Activated naive CD4-positive, alpha-beta T cell treated with anti-CD3 and anti-CD28 coated beads for 36 hours (primary cell): ENCODE data around the gene DNAH2. TPM values are rescaled to one million over a fixed set of nuclear protein-coding genes. Genes with fewer than 3 reads are reported as not detected.

Experiments used
- CTCF ChIA-PET: fragments of 350-600 bp; sonication (Branson Sonifier 250); formaldehyde crosslinking; loops from one replicate; lab custom pipeline; 2021; ENCODE audit warnings: antibody characterized with exemption; lab: Charles Lee
- DNase-seq: peaks from one replicate; pipeline ENCODE4 v3.0.0-alpha.2; 2020
- H3K27ac Mint-ChIP-seq: one replicate; pipeline ENCODE4 v1.8.0; 2021; ENCODE audit warnings: mild to moderate bottlenecking, mixed read lengths
- H3K27me3 Mint-ChIP-seq: one replicate; pipeline ENCODE4 v1.8.0; 2021; ENCODE audit warnings: low read depth, mixed read lengths
- H3K36me3 Mint-ChIP-seq: one replicate; pipeline ENCODE4 v1.8.0; 2021; ENCODE audit warnings: low read depth, mixed read lengths
- H3K4me1 Mint-ChIP-seq: one replicate; pipeline ENCODE4 v1.8.0; 2021; ENCODE audit warnings: low read depth, mixed read lengths
- H3K4me3 Mint-ChIP-seq: one replicate; pipeline ENCODE4 v1.8.0; 2021; ENCODE audit warnings: mild to moderate bottlenecking, moderate library complexity, mixed read lengths
- H3K9me3 Mint-ChIP-seq: one replicate; pipeline ENCODE4 v1.8.0; 2021; ENCODE audit warnings: mixed read lengths
- intact Hi-C: fragments of 100-400 bp; cut with micrococcal nuclease; formaldehyde crosslinking; loops from one replicate; pipeline ENCODE4 v1.15.1; 2023
- total RNA-seq, 2 experiments: library from RNA; stranded (reverse); gene quantifications; one replicate each; pipeline ENCODE4 v1.2.3, GENCODE V29; 2021

DNAH2 gene
- total RNA-seq, 2 experiments from 2014 or later, result not detected

GRCh38 chr17:7705269-7706255, 12.0 kb upstream of the DNAH2 start:
- no peak for DNase-seq
- no peak overlapping the region for H3K4me3 Mint-ChIP-seq
- CTCF ChIA-PET, result interaction anchor here (1.0 to 1.3 kb wide), 3 partner anchors 11 to 37 kb away, joined by 3 to 4 read pairs (median 3); no protein-coding TSS in a partner anchor
- no peak overlapping the region for H3K27ac Mint-ChIP-seq
- H3K27me3 Mint-ChIP-seq, result peaks cover 48% of the 10 kb centered on the region
- no peaks in the 10 kb centered on the region for H3K9me3 Mint-ChIP-seq
- peaks cover 17% of the 10 kb centered on the region for H3K4me1 Mint-ChIP-seq
- intact Hi-C loops, result no loop called here
- H3K36me3 Mint-ChIP-seq, result peaks cover 22% of the 10 kb centered on the region

- DNase-seq, result no peak
- no peak overlapping the region for H3K27ac Mint-ChIP-seq
- H3K9me3 Mint-ChIP-seq, result no peaks in the 10 kb centered on the region
- H3K36me3 Mint-ChIP-seq, result peaks cover 11% of the 10 kb centered on the region
- CTCF ChIA-PET, result interaction anchor here (0.6 to 1.3 kb wide), 5 partner anchors 9 to 229 kb away, joined by 3 to 4 read pairs (median 3); no protein-coding TSS in a partner anchor
- H3K27me3 Mint-ChIP-seq, result peaks cover 54% of the 10 kb centered on the region
- intact Hi-C loops, result no loop called here
- no peak overlapping the region for H3K4me3 Mint-ChIP-seq
- peaks cover 17% of the 10 kb centered on the region for H3K4me1 Mint-ChIP-seq
These were observed 10.8 kb upstream of the DNAH2 start for GRCh38 chr17:7706631-7707354.

DNA sequence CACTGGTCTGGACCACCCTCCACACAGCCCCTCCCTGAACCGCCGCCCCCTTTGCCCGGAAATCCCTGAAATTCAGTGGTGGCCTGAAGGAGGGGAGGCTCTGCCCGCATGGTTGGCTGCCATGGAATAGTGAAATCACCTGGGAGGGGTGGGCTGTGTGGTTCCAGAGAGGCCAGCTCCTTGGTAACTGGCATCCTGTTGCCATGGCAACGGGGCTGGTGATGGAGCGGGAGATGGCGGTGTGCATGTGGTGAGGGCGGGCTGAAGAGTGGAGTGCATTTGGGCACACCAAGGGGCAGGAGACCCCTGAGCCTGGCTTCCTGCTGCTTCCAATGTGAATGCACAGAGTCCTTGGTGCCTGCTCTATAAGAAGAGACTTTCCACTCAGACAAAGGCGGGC, 10.1 kb upstream of the DNAH2 start:
- Mint-ChIP-seq H3K27ac (no peak overlapping the region), H3K4me1 (peaks cover 17% of the 10 kb centered on the region), H3K36me3 (peaks cover 7% of the 10 kb centered on the region), H3K9me3 (no peaks in the 10 kb centered on the region), H3K27me3 (peaks cover 56% of the 10 kb centered on the region), H3K4me3 (no peak overlapping the region)
- CTCF ChIA-PET, result interaction anchor here (1.3 kb wide), 1 partner anchor 35 kb away, joined by 4 read pairs; no protein-coding TSS in a partner anchor
- no peak for DNase-seq
- intact Hi-C loops, result no loop called here

DNA sequence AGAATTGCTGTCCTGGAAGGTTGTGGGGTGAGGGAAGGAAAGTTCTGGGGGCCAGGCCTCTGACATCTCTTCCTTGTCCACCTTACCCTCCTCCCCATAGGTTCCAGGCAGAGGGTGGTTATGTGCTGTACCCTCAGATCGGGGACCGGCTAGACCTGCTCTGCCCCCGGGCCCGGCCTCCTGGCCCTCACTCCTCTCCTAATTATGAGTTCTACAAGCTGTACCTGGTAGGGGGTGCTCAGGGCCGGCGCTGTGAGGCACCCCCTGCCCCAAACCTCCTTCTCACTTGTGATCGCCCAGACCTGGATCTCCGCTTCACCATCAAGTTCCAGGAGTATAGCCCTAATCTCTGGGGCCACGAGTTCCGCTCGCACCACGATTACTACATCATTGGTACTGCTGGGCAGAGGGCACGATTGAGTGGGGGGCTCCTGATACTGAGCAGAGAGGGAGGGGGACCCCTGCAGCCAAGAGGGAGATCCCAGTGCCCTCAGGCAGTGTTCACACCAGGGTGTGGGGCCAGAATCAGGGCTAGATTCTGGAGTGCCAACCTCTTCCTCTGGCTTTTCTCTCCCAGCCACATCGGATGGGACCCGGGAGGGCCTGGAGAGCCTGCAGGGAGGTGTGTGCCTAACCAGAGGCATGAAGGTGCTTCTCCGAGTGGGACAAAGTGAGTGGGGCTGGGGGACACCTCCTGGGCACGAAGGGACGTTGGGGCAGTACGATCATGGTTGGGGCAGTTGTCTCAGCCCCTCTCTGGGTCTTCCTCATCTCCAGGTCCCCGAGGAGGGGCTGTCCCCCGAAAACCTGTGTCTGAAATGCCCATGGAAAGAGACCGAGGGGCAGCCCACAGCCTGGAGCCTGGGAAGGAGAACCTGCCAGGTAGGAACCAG, 9.4 kb upstream of the DNAH2 start:
- no peak overlapping the region for H3K27ac Mint-ChIP-seq
- H3K4me3 Mint-ChIP-seq, result no peak overlapping the region
- peaks cover 61% of the 10 kb centered on the region for H3K27me3 Mint-ChIP-seq
- DNase-seq, result no peak
- no peaks in the 10 kb centered on the region for H3K9me3 Mint-ChIP-seq
- H3K4me1 Mint-ChIP-seq, result peaks cover 17% of the 10 kb centered on the region
- H3K36me3 Mint-ChIP-seq, result peaks cover 2% of the 10 kb centered on the region
- intact Hi-C loops, result no loop called here
- CTCF ChIA-PET, result no interaction called here

GRCh38 chr17:7709031-7709430, 8.5 kb upstream of the DNAH2 start:
- intact Hi-C loops, result no loop called here
- Mint-ChIP-seq H3K27ac (no peak overlapping the region), H3K4me1 (peaks cover 17% of the 10 kb centered on the region)

GRCh38 chr17:7710301-7710700, 7.2 kb upstream of the DNAH2 start:
- H3K9me3 Mint-ChIP-seq, result no peaks in the 10 kb centered on the region
- intact Hi-C loops, result no loop called here
- CTCF ChIA-PET, result no interaction called here
- H3K36me3 Mint-ChIP-seq, result no peaks in the 10 kb centered on the region
- peaks cover 60% of the 10 kb centered on the region for H3K27me3 Mint-ChIP-seq
- no peak for DNase-seq
- H3K4me3 Mint-ChIP-seq, result no peak overlapping the region
- no peak overlapping the region for H3K27ac Mint-ChIP-seq
- H3K4me1 Mint-ChIP-seq, result peaks cover 10% of the 10 kb centered on the region

More at GRCh38 chr17:7709031-7709430, 8.5 kb upstream of the DNAH2 start:
- H3K9me3 Mint-ChIP-seq, result no peaks in the 10 kb centered on the region
- H3K36me3 Mint-ChIP-seq, result no peaks in the 10 kb centered on the region
- H3K4me3 Mint-ChIP-seq, result no peak overlapping the region
- H3K27me3 Mint-ChIP-seq, result peaks cover 60% of the 10 kb centered on the region
- DNase-seq, result no peak
- CTCF ChIA-PET, result interaction anchor here (0.5 kb wide), 1 partner anchor 18 kb away, joined by 5 read pairs; no protein-coding TSS in a partner anchor

- H3K9me3 Mint-ChIP-seq, result no peaks in the 10 kb centered on the region
These were observed 6.3 kb upstream of the DNAH2 start for GRCh38 chr17:7711051-7711755.

DNA sequence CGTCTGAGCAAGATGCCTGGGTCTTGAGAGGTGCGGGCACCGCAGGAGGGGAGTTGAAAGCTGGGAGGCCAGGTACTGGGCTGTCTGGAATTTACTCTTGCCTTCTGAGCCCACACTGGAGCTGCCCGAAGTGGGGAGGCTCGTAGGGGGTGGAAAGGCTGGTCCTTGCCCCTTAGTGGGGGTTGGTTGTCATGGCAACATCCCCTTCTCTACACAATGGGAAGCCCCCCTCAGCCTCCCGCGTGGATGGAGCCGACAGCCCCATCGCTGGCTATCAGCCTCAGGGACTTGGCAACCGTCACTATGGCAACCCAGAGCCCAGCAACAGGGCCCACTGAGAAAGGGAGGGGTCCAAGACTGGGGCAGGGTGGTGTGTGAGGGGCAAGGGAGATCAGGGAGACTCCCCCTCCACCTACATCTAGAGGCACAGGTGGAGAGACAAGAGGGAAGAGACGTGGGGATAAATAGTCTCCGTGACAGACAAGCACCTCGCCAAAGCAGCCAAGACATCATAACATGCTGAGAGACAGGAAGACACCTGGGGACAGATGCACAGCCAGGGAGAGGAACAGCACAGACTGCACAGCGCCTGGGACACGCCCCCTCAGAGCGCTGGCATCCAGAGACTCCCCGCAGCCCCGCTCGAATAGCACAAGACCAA, 5.3 kb upstream of the DNAH2 start:
- CTCF ChIA-PET, result no interaction called here
- H3K4me3 Mint-ChIP-seq, result no peak overlapping the region
- intact Hi-C loops, result no loop called here
- DNase-seq, result no peak
- H3K9me3 Mint-ChIP-seq, result no peaks in the 10 kb centered on the region
- H3K36me3 Mint-ChIP-seq, result no peaks in the 10 kb centered on the region
- peaks cover 6% of the 10 kb centered on the region for H3K4me1 Mint-ChIP-seq
- no peak overlapping the region for H3K27ac Mint-ChIP-seq
- H3K27me3 Mint-ChIP-seq, result peaks cover 60% of the 10 kb centered on the region

More at GRCh38 chr17:7711051-7711755, 6.3 kb upstream of the DNAH2 start:
- DNase-seq, result peak; percentile 22
- Mint-ChIP-seq H3K4me3 (no peak overlapping the region), H3K27ac (no peak overlapping the region), H3K27me3 (peaks cover 62% of the 10 kb centered on the region), H3K36me3 (no peaks in the 10 kb centered on the region), H3K4me1 (peaks cover 6% of the 10 kb centered on the region)
- intact Hi-C loops, result no loop called here
- CTCF ChIA-PET, result interaction anchor here (0.6 kb wide), 1 partner anchor 340 kb away, joined by 3 read pairs; no protein-coding TSS in a partner anchor

DNA sequence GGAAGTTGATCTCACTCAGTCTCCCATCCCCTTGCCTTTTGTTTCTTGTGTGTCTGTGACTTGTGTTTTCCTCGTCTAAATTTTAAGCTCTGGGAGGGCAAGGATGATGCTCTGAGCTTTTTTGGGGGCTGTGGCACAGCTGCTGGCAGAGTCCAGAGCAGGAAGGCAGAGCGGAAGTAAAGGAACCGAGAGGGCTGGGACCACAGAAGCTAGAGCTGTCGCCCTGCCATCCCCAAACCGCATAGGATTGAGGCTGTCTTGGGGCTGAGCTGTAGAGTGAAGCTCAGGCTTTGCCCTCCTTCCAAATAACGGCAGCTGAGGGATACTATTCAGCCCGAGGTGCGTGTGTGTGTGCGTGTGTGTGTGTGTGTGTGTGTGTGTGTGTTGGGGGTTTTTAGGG, 3.8 kb upstream of the DNAH2 start:
- CTCF ChIA-PET, result interaction anchor here (0.7 to 1.1 kb wide), 5 partner anchors 10 to 218 kb away, joined by 3 to 5 read pairs (median 3); partner anchors contain the start of genes CNTROB, TRAPPC1 and WRAP53
- H3K9me3 Mint-ChIP-seq, result no peaks in the 10 kb centered on the region
- peaks cover 61% of the 10 kb centered on the region for H3K27me3 Mint-ChIP-seq
- no peak for DNase-seq
- no peaks in the 10 kb centered on the region for H3K36me3 Mint-ChIP-seq
- H3K4me1 Mint-ChIP-seq, result peaks cover 11% of the 10 kb centered on the region
- H3K4me3 Mint-ChIP-seq, result no peak overlapping the region
- intact Hi-C loops, result no loop called here
- no peak overlapping the region for H3K27ac Mint-ChIP-seq

DNA sequence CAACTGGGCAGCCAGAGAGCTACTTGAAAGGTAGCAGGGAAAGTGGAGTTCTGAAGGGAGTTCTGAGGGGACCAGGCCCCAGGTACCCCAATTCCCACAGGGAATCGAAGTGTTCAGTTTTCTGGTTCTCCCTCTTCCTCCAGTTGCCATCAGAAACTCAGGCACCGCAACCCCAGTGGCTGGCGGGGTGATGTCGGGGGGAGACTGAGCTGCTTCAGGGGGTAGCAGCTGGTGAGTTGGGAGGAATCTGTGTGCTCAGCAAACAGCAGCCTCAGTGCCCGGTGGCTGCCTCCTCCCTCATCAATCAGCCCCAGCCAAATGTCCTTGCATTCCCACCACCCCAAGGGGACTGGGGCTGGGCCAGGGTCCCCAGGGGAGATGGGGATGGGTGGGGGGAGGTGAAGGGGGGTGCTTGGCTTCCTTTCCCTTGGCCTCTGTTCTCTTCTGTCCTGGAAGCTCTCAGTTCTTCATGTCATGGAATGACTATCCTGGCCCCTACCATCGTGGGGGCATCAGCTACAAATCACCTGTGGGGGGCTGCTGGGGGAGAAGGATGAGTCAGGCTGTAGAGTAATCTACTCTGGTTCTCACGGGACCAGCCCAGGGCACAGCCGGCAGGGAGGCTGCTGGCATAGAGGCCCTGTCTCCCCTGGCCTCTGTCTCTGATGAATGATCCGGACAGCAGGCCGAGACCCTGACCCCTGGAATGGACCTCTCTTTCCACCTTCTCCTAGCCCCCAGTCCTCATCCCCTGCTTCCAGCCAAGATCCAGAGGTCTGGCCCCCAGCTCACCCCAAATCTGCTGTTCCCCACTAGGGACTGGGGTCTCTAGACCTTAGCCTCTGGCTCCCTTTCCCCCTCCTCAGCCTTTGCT, 2.6 kb upstream of the DNAH2 start:
- H3K4me1 Mint-ChIP-seq, result peaks cover 11% of the 10 kb centered on the region
- intact Hi-C loops, result loop anchor here (5.0 kb wide), 1 partner anchor 63 kb away; the partner anchor contains the start of gene ATP1B2
- H3K9me3 Mint-ChIP-seq, result no peaks in the 10 kb centered on the region
- H3K36me3 Mint-ChIP-seq, result no peaks in the 10 kb centered on the region
- H3K27me3 Mint-ChIP-seq, result peaks cover 59% of the 10 kb centered on the region
- H3K4me3 Mint-ChIP-seq, result no peak overlapping the region
- CTCF ChIA-PET, result interaction anchor here (0.7 kb wide), 1 partner anchor 217 kb away, joined by 4 read pairs; the partner anchor contains the start of genes CNTROB and TRAPPC1
- H3K27ac Mint-ChIP-seq, result no peak overlapping the region
- no peak for DNase-seq
